Measurements from ENCODE around the gene SARDH. TPM values are rescaled to one million over a fixed set of nuclear protein-coding genes. Genes with fewer than 3 reads are reported as not detected.

Gene SARDH
- polyA plus RNA-seq, 1 donor (not counting 4 experiments of a cell fraction or from before 2014, with no cell fraction given) = 0.03 TPM

DNA sequence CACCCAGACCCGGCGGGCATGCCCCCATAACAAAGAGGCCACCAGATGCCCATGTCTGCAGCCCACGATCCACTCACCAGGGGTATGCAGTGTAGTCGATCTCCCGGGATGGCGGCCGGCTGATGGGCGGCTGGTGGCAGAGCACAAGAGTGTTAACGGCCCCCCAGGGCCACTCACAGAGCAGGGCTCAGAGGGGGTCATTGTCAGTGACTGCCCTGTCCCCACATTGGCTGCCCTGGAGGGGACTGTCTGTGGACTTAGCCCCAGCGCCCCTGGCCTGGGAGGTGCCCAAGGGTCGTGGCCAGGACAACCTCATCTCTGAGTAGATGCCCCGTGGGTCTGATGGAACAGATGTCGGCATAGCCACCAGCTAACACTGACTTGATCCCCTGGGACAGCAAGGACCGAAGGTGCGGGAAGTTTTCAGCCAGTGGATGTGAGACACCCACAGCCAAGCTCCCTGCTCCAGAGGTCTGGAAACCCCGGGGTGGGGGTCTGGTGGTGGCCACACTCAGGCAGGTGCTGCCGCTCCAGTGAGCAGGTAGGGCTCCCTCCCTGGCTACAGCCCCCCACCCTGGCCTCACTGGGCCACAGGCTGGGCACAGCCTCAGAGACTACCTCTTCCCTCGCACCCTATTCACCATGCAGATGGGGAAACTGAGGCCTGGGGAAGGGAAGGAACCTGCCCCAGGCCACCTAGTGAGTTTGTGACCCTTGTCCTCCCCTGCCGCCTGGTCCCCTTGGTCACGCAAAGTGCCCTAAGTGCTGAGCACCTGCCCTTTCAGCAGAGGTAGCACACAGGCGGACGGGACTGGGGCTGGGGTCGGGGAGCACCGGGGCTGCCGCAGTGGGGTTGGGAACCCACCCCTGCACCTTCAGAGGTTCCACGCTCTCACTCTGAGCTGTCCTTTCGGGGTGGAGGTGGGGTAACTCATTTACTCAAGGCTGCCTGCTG is 38.1 kb upstream of the SARDH start:
- H3K36me3 ChIP-seq (ENCODE audit: control insufficient read depth in 2 of 2, extremely low read depth in 1 of 2, insufficient read depth in 2 of 2, low read length in 2 of 2) = peaks cover 36 to 55% of the 10 kb centered on the region in 2 experiments
- DNase-seq (ENCODE audit: low read depth, low spot score) (no peak), FAIRE-seq (no peak)
- H3K4me1 ChIP-seq (ENCODE audit: control insufficient read depth, extremely low read depth, insufficient read depth, low read length) = no peaks in the 10 kb centered on the region
- H3K9me1 ChIP-seq (ENCODE audit: control insufficient read depth, extremely low read depth, insufficient read depth, low read length) = no peaks in the 10 kb centered on the region
- H3K9ac ChIP-seq (ENCODE audit: control insufficient read depth, extremely low read depth, insufficient read depth, low read length) = no peak overlapping the region
- no peak for TF ChIP-seq EZH2 (IDR thresholded peaks at IDR 0.05; ENCODE audit: low read length)
- TF ChIP-seq, protein P1, sequence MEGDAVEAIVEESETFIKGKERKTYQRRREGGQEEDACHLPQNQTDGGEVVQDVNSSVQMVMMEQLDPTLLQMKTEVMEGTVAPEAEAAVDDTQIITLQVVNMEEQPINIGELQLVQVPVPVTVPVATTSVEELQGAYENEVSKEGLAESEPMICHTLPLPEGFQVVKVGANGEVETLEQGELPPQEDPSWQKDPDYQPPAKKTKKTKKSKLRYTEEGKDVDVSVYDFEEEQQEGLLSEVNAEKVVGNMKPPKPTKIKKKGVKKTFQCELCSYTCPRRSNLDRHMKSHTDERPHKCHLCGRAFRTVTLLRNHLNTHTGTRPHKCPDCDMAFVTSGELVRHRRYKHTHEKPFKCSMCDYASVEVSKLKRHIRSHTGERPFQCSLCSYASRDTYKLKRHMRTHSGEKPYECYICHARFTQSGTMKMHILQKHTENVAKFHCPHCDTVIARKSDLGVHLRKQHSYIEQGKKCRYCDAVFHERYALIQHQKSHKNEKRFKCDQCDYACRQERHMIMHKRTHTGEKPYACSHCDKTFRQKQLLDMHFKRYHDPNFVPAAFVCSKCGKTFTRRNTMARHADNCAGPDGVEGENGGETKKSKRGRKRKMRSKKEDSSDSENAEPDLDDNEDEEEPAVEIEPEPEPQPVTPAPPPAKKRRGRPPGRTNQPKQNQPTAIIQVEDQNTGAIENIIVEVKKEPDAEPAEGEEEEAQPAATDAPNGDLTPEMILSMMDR (optimal IDR thresholded peaks at IDR 0.05 in 1 of 3, IDR thresholded peaks at IDR 0.05 in 1 of 3, conservative IDR thresholded peaks at IDR 0.05 in 1 of 3; ENCODE audit: extremely low read depth in 1 of 3, insufficient read depth in 2 of 3, low read length in 3 of 3) = no peak
- no peak overlapping the region for H3K4me2 ChIP-seq (ENCODE audit: control insufficient read depth, extremely low read depth, insufficient read depth, low read depth, low read length)
- H3K9me3 ChIP-seq (ENCODE audit: control insufficient read depth, low read depth, low read length) = no peaks in the 10 kb centered on the region
- H3K79me2 ChIP-seq (ENCODE audit: control insufficient read depth, insufficient read depth, low read length) = no peaks in the 10 kb centered on the region
- no peak overlapping the region for H2AFZ ChIP-seq (ENCODE audit: control insufficient read depth, low read length)
- H4K20me1 ChIP-seq (ENCODE audit: control insufficient read depth, extremely low read depth, insufficient read depth, low read length) = no peaks in the 10 kb centered on the region
- dilution Hi-C loops (cut with MboI; ENCODE audit: extremely low pct_ligation_motif_present, low sequenced_read_pairs) = no loop called here
- no peaks in the 10 kb centered on the region for H3K27me3 ChIP-seq (ENCODE audit: control insufficient read depth, extremely low read depth, insufficient read depth, low read length)
- H3K27ac ChIP-seq (ENCODE audit: control insufficient read depth, insufficient read depth, low read length) = no peak overlapping the region
- H3K4me3 ChIP-seq (ENCODE audit: control insufficient read depth in 2 of 3, extremely low read depth in 1 of 3, insufficient read depth in 2 of 3, low read depth in 1 of 3, low read length in 3 of 3) = no peak overlapping the region

DNA sequence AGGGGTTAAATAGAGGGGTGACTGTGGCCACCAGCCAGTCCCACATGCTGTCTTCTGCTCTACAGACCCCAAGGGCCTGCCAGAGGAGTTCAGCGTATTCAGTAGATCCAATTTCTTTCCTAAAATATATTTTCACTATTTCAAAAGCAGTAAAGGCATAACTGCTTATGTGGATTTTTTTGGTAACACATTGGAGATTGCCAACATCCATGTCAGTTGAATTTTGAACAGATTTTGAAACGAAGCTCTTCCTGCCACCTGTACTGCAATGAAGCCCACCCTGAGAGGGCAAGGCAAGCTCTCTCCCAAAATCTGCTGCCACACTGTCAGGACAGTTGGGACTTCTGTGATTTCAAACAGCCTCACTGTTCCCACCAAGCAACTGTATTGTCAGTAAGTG is 37.1 kb upstream of the SARDH start:
- H3K4me2 ChIP-seq (ENCODE audit: control insufficient read depth, extremely low read depth, insufficient read depth, low read depth, low read length) = no peak overlapping the region
- no peak overlapping the region for H3K4me3 ChIP-seq (ENCODE audit: control insufficient read depth in 2 of 3, extremely low read depth in 1 of 3, insufficient read depth in 2 of 3, low read depth in 1 of 3, low read length in 3 of 3)
- H3K79me2 ChIP-seq (ENCODE audit: control insufficient read depth, insufficient read depth, low read length) = no peaks in the 10 kb centered on the region
- H3K9me1 ChIP-seq (ENCODE audit: control insufficient read depth, extremely low read depth, insufficient read depth, low read length) = no peaks in the 10 kb centered on the region
- no peak overlapping the region for H3K9ac ChIP-seq (ENCODE audit: control insufficient read depth, extremely low read depth, insufficient read depth, low read length)
- H3K27me3 ChIP-seq (ENCODE audit: control insufficient read depth, extremely low read depth, insufficient read depth, low read length) = no peaks in the 10 kb centered on the region
- H3K9me3 ChIP-seq (ENCODE audit: control insufficient read depth, low read depth, low read length) = no peaks in the 10 kb centered on the region
- no peaks in the 10 kb centered on the region for H4K20me1 ChIP-seq (ENCODE audit: control insufficient read depth, extremely low read depth, insufficient read depth, low read length)
- no peaks in the 10 kb centered on the region for H3K4me1 ChIP-seq (ENCODE audit: control insufficient read depth, extremely low read depth, insufficient read depth, low read length)
- peaks cover 33 to 47% of the 10 kb centered on the region in 2 experiments for H3K36me3 ChIP-seq (ENCODE audit: control insufficient read depth in 2 of 2, extremely low read depth in 1 of 2, insufficient read depth in 2 of 2, low read length in 2 of 2)
- TF ChIP-seq EZH2 (IDR thresholded peaks at IDR 0.05; ENCODE audit: low read length) = no peak
- TF ChIP-seq, protein P1 (optimal IDR thresholded peaks at IDR 0.05 in 1 of 3, IDR thresholded peaks at IDR 0.05 in 1 of 3, conservative IDR thresholded peaks at IDR 0.05 in 1 of 3; ENCODE audit: extremely low read depth in 1 of 3, insufficient read depth in 2 of 3, low read length in 3 of 3) = no peak
- dilution Hi-C loops (cut with MboI; ENCODE audit: extremely low pct_ligation_motif_present, low sequenced_read_pairs) = no loop called here
- FAIRE-seq = no peak
- H2AFZ ChIP-seq (ENCODE audit: control insufficient read depth, low read length) = no peak overlapping the region
- H3K27ac ChIP-seq (ENCODE audit: control insufficient read depth, insufficient read depth, low read length) = no peak overlapping the region
- DNase-seq (ENCODE audit: low read depth, low spot score) = no peak

Measured in keratinocyte (primary cell).